Hippocampal formation (tissue), 2 donors: ENCODE measurements around the gene CD4.
"Not testable (repeated sequence)": the region's sequence is repeated elsewhere in the genome, so short reads cannot be mapped to it uniquely, and the experiment has no call there.

Experiments
- DNase-seq, 2 donors: peaks; one replicate each; lab custom pipeline; 2025; lab: John Stamatoyannopoulos, UW

The CD4 gene

DNA sequence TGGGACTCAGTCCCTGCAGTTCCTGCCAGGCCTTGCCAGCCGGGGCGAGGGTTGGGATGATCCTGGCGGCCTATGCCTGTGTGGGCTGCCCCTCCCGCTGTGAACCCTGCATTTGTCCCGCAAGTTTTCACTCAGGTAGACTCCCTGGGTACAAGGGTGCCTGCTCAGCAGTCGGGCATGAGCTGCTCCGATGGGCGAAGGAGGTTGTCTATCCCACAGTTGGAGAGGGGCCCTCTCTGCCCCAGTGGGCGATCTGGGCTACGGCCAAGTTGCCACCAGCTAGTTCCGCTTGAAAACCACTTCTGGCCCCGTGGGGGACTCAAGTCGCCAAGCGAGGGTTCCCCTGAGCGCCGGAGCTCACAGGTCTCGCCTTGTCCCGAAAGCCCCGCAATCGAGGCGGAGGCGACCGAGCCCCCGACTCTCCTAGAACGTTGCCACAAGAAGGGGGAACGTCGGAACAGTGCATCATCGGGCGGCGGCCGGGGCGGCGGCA is 77.6 kb downstream of the CD4 start:
- DNase-seq = peak in 1 of 2 donors; percentile 56

DNA sequence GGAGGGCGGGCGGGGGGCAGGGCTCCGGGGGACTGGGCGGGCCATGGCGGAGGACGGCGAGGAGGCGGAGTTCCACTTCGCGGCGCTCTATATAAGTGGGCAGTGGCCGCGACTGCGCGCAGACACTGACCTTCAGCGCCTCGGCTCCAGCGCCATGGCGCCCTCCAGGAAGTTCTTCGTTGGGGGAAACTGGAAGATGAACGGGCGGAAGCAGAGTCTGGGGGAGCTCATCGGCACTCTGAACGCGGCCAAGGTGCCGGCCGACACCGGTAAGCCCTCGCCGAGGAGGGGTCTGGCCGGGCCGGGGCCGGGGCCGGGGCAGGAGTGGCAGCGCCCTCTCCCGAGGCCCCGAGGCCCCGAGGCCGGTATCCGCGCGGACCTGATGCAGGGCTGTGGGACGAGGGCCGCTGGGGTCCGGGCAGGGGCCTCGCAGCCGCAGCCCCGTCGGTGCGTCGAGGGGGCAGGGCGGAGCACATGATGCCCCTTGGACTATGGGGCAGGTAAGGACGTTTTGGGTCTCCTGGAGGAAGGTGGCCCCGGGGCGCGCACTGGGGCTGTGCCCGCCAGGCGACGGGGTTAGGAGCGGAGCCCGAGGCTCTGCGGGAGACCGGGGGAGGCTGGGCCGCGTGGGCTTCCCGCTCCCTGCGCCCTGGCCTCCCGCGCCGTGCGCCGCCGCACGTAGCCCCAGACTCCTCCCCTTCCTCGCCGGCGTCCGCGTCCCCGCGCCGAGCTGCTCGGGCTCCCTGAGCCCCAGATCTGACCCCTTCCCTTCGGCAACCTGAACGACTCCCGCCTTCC is 78.3 kb downstream of the CD4 start, which contains the start of gene TPI1:
TPI1 (plus strand) TSS at position 119 of the 798 bp plus-strand sequence; CDS start at position 155, 36 bp downstream.
- DNase-seq = peak; percentile 80 to 82

DNA sequence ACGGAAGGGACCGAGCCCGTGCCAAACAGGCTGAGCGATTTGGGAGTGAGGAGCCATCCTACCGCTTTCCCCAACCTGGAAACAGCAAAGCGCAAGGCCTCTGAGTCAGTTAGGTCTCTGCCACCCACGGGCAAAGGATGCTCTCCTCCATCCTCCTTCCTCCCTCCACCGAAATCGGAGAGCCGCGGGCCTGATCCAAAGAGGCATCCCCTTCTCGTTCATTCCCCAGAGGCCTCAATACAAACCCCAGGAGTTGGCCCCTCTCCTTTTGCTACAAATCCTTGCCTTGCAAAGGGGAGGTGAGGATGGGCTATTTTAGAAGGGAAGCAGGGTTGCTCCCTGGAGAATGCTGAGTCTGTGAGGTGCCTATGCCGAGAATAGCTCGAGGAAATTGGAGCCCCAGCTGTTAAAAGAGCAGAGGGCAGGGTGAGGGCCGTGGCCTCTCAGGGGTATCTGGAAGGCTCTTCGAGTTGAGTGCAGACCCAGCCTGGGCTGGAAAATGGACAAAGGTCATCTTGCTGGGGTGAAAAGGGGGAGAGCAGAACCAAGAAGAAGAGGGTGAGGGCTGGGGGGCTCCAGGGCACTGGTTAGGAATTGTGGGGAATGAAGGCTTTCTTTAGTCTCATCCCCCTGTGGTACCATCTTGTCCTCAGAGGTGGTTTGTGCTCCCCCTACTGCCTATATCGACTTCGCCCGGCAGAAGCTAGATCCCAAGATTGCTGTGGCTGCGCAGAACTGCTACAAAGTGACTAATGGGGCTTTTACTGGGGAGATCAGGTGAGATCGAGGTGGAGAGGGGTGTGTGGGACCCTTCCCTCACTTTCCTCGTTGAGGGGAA is 79.1 kb downstream of the CD4 start:
- no peak for DNase-seq

GRCh38 chr12:6869049-6870021 is 80.0 kb downstream of the CD4 start:
- DNase-seq = peak; percentile 45 to 65

- not testable (repeated sequence) for DNase-seq
Observed at GRCh38 chr12:6870304-6870703, 81.0 kb downstream of the CD4 start.
